GM23248 (cell line): ENCODE measurements around the gene CPED1.

Experiments
- EZH2 ChIP-seq: fragments of 200-600 bp; sonication (generic); IDR thresholded peaks from 2 replicates; pipeline ENCODE4 v1.6.1; 2018; ENCODE audit warnings: antibody characterized with exemption, mild to moderate bottlenecking; ENCODE audit not compliant: insufficient read depth, poor library complexity, severe bottlenecking
- EZH2phosphoT487 ChIP-seq: fragments of 200-600 bp; sonication (generic); IDR thresholded peaks from 2 replicates; pipeline ENCODE4 v1.6.1; 2018; ENCODE audit warnings: antibody characterized with exemption, moderate library complexity, mild to moderate bottlenecking, low read depth; ENCODE audit not compliant: insufficient read depth

DNA sequence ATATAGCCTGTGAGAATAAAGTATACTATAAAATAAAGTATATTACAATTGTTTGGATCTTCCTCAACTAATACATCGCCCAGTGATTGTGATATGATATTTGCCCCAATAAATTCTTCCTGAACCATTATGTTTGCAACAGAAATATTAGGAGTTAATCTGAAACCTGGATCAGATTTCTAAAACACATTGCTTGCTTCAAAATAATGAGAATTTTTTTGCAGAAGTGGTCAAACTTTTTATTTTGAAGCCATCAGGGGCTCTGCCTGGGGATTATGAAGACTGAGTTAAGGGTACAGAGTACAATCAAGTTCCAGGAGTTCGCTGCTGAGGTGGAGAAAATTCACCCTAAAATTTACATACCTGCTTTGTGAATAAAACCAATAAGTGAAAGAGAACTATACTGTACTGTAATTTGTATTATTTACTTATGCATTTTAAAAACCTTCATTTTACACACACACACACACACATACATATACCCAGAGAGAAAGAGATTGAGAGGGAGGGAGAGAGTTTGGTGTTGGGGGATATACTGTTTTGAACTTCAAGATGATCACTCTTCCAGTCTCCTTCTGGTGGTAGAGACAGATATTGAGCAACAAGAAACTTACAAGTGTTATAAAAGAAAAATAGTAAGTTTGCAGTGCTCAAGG is 91.9 kb downstream of the CPED1 start:
- TF ChIP-seq EZH2 (no peak), EZH2phosphoT487 (no peak)
